ENCODE data around the gene DNAAF1.

DNAAF1 gene

GRCh38 chr16:84124257-84125073, 20.6 kb upstream of the DNAAF1 start:
- DNase-seq (ENCODE audit: low read depth, low spot score) = no peak
- no peak for TF ChIP-seq CTCF (IDR thresholded peaks at IDR 0.05; ENCODE audit: low read depth, low read length)
- in situ Hi-C loops (cut with HindIII; ENCODE audit: low sequenced_read_pairs) = no loop called here
- H3K4me3 ChIP-seq (ENCODE audit: low read depth, low read length) = no peak overlapping the region

GRCh38 chr16:84131117-84131516, 14.0 kb upstream of the DNAAF1 start:
- no peak overlapping the region for H3K4me3 ChIP-seq (ENCODE audit: low read depth, low read length)
- in situ Hi-C loops (cut with HindIII; ENCODE audit: low sequenced_read_pairs) = no loop called here
- DNase-seq (ENCODE audit: low read depth, low spot score) = no peak
- no peak for TF ChIP-seq CTCF (IDR thresholded peaks at IDR 0.05; ENCODE audit: low read depth, low read length)

GRCh38 chr16:84132527-84133285, 12.4 kb upstream of the DNAAF1 start:
- TF ChIP-seq CTCF (IDR thresholded peaks at IDR 0.05; ENCODE audit: low read depth, low read length) = no peak
- DNase-seq (ENCODE audit: low read depth, low spot score) = no peak
- in situ Hi-C loops (cut with HindIII; ENCODE audit: low sequenced_read_pairs) = no loop called here
- no peak overlapping the region for H3K4me3 ChIP-seq (ENCODE audit: low read depth, low read length)

GRCh38 chr16:84136331-84137125, 8.6 kb upstream of the DNAAF1 start:
- in situ Hi-C loops (cut with HindIII; ENCODE audit: low sequenced_read_pairs) = no loop called here
- no peak for TF ChIP-seq CTCF (IDR thresholded peaks at IDR 0.05; ENCODE audit: low read depth, low read length)
- DNase-seq (ENCODE audit: low read depth, low spot score) = peak; percentile 17
- no peak overlapping the region for H3K4me3 ChIP-seq (ENCODE audit: low read depth, low read length)

GRCh38 chr16:84137287-84137686, 7.8 kb upstream of the DNAAF1 start:
- no peak overlapping the region for H3K4me3 ChIP-seq (ENCODE audit: low read depth, low read length)
- no peak for DNase-seq (ENCODE audit: low read depth, low spot score)
- no peak for TF ChIP-seq CTCF (IDR thresholded peaks at IDR 0.05; ENCODE audit: low read depth, low read length)
- in situ Hi-C loops (cut with HindIII; ENCODE audit: low sequenced_read_pairs) = no loop called here

- no peak for DNase-seq (ENCODE audit: low read depth, low spot score)
- no peak for TF ChIP-seq CTCF (IDR thresholded peaks at IDR 0.05; ENCODE audit: low read depth, low read length)
- in situ Hi-C loops (cut with HindIII; ENCODE audit: low sequenced_read_pairs) = no loop called here
- H3K4me3 ChIP-seq (ENCODE audit: low read depth, low read length) = no peak overlapping the region
Observed at GRCh38 chr16:84137769-84138357, 7.2 kb upstream of the DNAAF1 start.
